ENCODE results near the gene CRCP.
"Not testable (repeated sequence)": the region's sequence is repeated elsewhere in the genome, so short reads cannot be mapped to it uniquely, and the experiment has no call there.

CRCP gene

GRCh38 chr7:66105263-66105748 is 9.3 kb upstream of the CRCP start:
- Histone ChIP-seq H3K36me3 (ENCODE audit: control insufficient read depth, insufficient read depth, low read length) (no peaks in the 10 kb centered on the region), H3K9me3 (ENCODE audit: control insufficient read depth, low read length) (no peaks in the 10 kb centered on the region), H3K27ac (ENCODE audit: insufficient read depth, low read length, poor library complexity, severe bottlenecking) (no peak overlapping the region), H3K4me1 (ENCODE audit: control insufficient read depth, insufficient read depth, low read length, poor library complexity, severe bottlenecking) (peaks cover 2% of the 10 kb centered on the region), H3K27me3 (replicated peaks; ENCODE audit: control insufficient read depth, insufficient read depth, low read length, poor library complexity, severe bottlenecking) (no peaks in the 10 kb centered on the region), H3K4me3 (ENCODE audit: insufficient read depth, low read depth, low read length, poor library complexity, severe bottlenecking) (no peak overlapping the region)
- no peak for DNase-seq

GRCh38 chr7:66108410-66108809 is 6.2 kb upstream of the CRCP start:
- not testable (repeated sequence) for DNase-seq; H3K4me3 ChIP-seq (ENCODE audit: insufficient read depth, low read depth, low read length, poor library complexity, severe bottlenecking); H3K9me3 ChIP-seq (ENCODE audit: control insufficient read depth, low read length); H3K36me3 ChIP-seq (ENCODE audit: control insufficient read depth, insufficient read depth, low read length); H3K27me3 ChIP-seq (replicated peaks; ENCODE audit: control insufficient read depth, insufficient read depth, low read length, poor library complexity, severe bottlenecking); H3K27ac ChIP-seq (ENCODE audit: insufficient read depth, low read length, poor library complexity, severe bottlenecking); H3K4me1 ChIP-seq (ENCODE audit: control insufficient read depth, insufficient read depth, low read length, poor library complexity, severe bottlenecking)

DNA sequence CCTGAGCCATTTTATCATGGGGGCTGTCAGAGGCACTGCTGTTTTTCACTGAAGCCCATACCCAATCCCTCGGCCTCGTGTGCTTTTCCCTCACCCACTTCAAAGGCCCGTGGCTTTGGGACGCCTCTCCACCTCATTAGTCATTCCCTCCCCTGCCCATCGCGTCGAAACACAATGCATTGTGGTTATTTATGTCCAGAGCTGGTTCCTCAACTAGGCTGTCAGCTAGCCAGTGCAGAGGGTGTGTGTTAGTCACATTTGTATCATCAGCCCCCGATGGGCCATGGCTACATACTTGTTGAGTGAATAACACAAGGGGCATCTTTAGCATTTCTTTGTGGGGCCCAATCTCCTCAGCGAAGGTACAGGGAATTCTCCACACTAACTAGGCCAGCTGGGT is 3.8 kb upstream of the CRCP start:
- DNase-seq = no peak
- H3K27ac ChIP-seq (ENCODE audit: insufficient read depth, low read length, poor library complexity, severe bottlenecking) = no peak overlapping the region
- H3K4me1 ChIP-seq (ENCODE audit: control insufficient read depth, insufficient read depth, low read length, poor library complexity, severe bottlenecking) = peaks cover 3% of the 10 kb centered on the region
- no peaks in the 10 kb centered on the region for H3K9me3 ChIP-seq (ENCODE audit: control insufficient read depth, low read length)
- no peaks in the 10 kb centered on the region for H3K36me3 ChIP-seq (ENCODE audit: control insufficient read depth, insufficient read depth, low read length)
- H3K4me3 ChIP-seq (ENCODE audit: insufficient read depth, low read depth, low read length, poor library complexity, severe bottlenecking) = no peak overlapping the region
- H3K27me3 ChIP-seq (replicated peaks; ENCODE audit: control insufficient read depth, insufficient read depth, low read length, poor library complexity, severe bottlenecking) = no peaks in the 10 kb centered on the region

DNA sequence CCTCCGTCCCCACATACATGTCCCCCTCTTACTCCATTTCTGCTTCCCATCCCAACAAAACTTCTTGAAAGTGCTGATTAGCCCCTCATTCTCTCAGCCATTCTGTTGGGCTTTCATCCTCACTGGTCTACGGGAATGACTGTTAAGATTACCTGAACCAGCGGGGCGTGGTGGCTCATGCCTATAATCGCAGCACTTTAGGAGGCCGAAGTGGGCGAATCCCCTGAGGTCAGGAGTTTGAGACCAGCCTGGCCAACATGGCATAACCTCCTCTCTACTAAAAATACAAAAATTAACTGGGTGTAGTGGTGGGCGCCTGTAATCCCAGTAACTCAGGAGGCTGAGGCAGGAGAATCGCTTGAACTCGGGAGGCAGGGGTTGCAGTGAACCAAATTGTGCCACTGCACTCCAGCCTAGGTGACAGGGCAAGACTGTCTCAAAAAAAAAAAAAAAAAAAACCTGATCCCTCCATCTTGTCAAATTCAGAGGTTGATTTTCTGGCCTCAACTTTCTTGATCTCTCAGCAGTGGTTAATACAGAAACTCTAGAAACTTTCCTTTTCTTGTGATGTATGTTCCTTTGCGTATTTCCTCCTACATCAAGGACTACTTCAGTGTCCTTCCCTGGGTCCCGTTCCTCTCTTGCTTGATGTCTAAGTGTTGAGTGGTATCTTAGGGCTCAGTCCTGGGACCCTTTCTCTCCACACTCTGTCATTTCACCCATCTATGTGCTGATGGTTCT is 2.2 kb downstream of the CRCP start:
- DNase-seq; H3K4me3 ChIP-seq (ENCODE audit: insufficient read depth, low read depth, low read length, poor library complexity, severe bottlenecking); H3K27me3 ChIP-seq (replicated peaks; ENCODE audit: control insufficient read depth, insufficient read depth, low read length, poor library complexity, severe bottlenecking); H3K36me3 ChIP-seq (ENCODE audit: control insufficient read depth, insufficient read depth, low read length); H3K27ac ChIP-seq (ENCODE audit: insufficient read depth, low read length, poor library complexity, severe bottlenecking); H3K9me3 ChIP-seq (ENCODE audit: control insufficient read depth, low read length); H3K4me1 ChIP-seq (ENCODE audit: control insufficient read depth, insufficient read depth, low read length, poor library complexity, severe bottlenecking): not testable (repeated sequence)

GRCh38 chr7:66118603-66119002 is 4.0 kb downstream of the CRCP start:
- peaks cover 9% of the 10 kb centered on the region for H3K36me3 ChIP-seq (ENCODE audit: control insufficient read depth, insufficient read depth, low read length)
- peaks cover 7% of the 10 kb centered on the region for H3K4me1 ChIP-seq (ENCODE audit: control insufficient read depth, insufficient read depth, low read length, poor library complexity, severe bottlenecking)
- DNase-seq = no peak

GRCh38 chr7:66119245-66119850 is 4.7 kb downstream of the CRCP start:
- Histone ChIP-seq H3K27me3 (replicated peaks; ENCODE audit: control insufficient read depth, insufficient read depth, low read length, poor library complexity, severe bottlenecking) (no peaks in the 10 kb centered on the region), H3K36me3 (ENCODE audit: control insufficient read depth, insufficient read depth, low read length) (peaks cover 9% of the 10 kb centered on the region), H3K4me1 (ENCODE audit: control insufficient read depth, insufficient read depth, low read length, poor library complexity, severe bottlenecking) (peaks cover 7% of the 10 kb centered on the region), H3K4me3 (ENCODE audit: insufficient read depth, low read depth, low read length, poor library complexity, severe bottlenecking) (no peak overlapping the region), H3K9me3 (ENCODE audit: control insufficient read depth, low read length) (no peaks in the 10 kb centered on the region), H3K27ac (ENCODE audit: insufficient read depth, low read length, poor library complexity, severe bottlenecking) (no peak overlapping the region)
- DNase-seq = no peak

More at GRCh38 chr7:66118603-66119002, 4.0 kb downstream of the CRCP start:
- H3K9me3 ChIP-seq (ENCODE audit: control insufficient read depth, low read length) = no peaks in the 10 kb centered on the region
- H3K27ac ChIP-seq (ENCODE audit: insufficient read depth, low read length, poor library complexity, severe bottlenecking) = no peak overlapping the region
- H3K4me3 ChIP-seq (ENCODE audit: insufficient read depth, low read depth, low read length, poor library complexity, severe bottlenecking) = no peak overlapping the region
- H3K27me3 ChIP-seq (replicated peaks; ENCODE audit: control insufficient read depth, insufficient read depth, low read length, poor library complexity, severe bottlenecking) = no peaks in the 10 kb centered on the region

GRCh38 chr7:66123175-66123528 is 8.5 kb downstream of the CRCP start:
- Histone ChIP-seq H3K4me1 (ENCODE audit: control insufficient read depth, insufficient read depth, low read length, poor library complexity, severe bottlenecking) (no peaks in the 10 kb centered on the region), H3K9me3 (ENCODE audit: control insufficient read depth, low read length) (no peaks in the 10 kb centered on the region), H3K36me3 (ENCODE audit: control insufficient read depth, insufficient read depth, low read length) (peaks cover 9% of the 10 kb centered on the region), H3K27me3 (replicated peaks; ENCODE audit: control insufficient read depth, insufficient read depth, low read length, poor library complexity, severe bottlenecking) (no peaks in the 10 kb centered on the region), H3K4me3 (ENCODE audit: insufficient read depth, low read depth, low read length, poor library complexity, severe bottlenecking) (no peak overlapping the region), H3K27ac (ENCODE audit: insufficient read depth, low read length, poor library complexity, severe bottlenecking) (no peak overlapping the region)
- no peak for DNase-seq

DNA sequence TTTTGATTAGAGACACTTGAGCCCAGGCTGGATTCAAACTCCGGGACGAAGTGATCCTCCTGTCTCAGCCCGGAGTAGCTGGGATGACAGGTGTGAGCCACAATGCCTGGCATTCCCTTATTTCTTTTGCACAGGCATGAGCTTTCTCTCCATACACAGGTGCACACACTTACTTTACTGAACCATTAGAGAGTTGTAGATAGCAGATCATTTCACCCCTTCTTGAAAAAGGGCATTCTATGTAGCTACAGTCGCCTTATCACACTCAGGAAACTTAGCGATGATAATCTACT is 9.9 kb downstream of the CRCP start:
- H3K4me3 ChIP-seq (ENCODE audit: insufficient read depth, low read depth, low read length, poor library complexity, severe bottlenecking); H3K4me1 ChIP-seq (ENCODE audit: control insufficient read depth, insufficient read depth, low read length, poor library complexity, severe bottlenecking); H3K27me3 ChIP-seq (replicated peaks; ENCODE audit: control insufficient read depth, insufficient read depth, low read length, poor library complexity, severe bottlenecking); H3K9me3 ChIP-seq (ENCODE audit: control insufficient read depth, low read length); H3K27ac ChIP-seq (ENCODE audit: insufficient read depth, low read length, poor library complexity, severe bottlenecking); H3K36me3 ChIP-seq (ENCODE audit: control insufficient read depth, insufficient read depth, low read length); DNase-seq: not testable (repeated sequence)

GRCh38 chr7:66125052-66125694 is 10.5 kb downstream of the CRCP start:
- Histone ChIP-seq H3K27ac (ENCODE audit: insufficient read depth, low read length, poor library complexity, severe bottlenecking) (no peak overlapping the region), H3K4me3 (ENCODE audit: insufficient read depth, low read depth, low read length, poor library complexity, severe bottlenecking) (no peak overlapping the region), H3K9me3 (ENCODE audit: control insufficient read depth, low read length) (no peaks in the 10 kb centered on the region), H3K36me3 (ENCODE audit: control insufficient read depth, insufficient read depth, low read length) (no peaks in the 10 kb centered on the region), H3K27me3 (replicated peaks; ENCODE audit: control insufficient read depth, insufficient read depth, low read length, poor library complexity, severe bottlenecking) (no peaks in the 10 kb centered on the region), H3K4me1 (ENCODE audit: control insufficient read depth, insufficient read depth, low read length, poor library complexity, severe bottlenecking) (no peaks in the 10 kb centered on the region)
- no peak for DNase-seq

DNA sequence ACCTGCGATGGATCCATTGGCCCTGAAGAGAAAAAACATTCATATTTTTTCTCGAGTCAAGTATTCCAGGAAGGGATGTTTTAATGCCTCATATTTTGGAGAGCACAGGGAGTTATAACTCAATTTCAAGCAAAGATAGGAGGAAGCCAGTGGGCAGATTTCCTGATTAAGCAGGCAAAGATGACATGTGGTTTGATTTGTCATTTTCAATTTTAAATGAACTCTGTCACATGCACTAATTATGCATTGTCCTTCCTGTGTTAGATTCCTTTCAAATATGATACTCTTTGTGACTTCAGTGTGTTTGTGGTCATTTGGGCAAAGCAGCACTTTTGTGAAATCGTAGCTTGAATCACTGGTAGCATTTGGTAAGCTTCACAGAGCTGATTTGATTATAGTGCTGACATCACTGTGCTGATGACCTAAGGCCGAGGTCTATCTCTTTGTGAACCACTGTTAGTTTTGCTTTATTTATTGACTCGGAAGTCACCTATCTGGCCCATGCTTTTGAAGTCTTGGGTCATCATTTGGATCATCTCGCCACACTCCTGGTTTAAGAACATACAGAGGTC is 11.2 kb downstream of the CRCP start:
- not testable (repeated sequence) for H3K4me1 ChIP-seq (ENCODE audit: control insufficient read depth, insufficient read depth, low read length, poor library complexity, severe bottlenecking); H3K4me3 ChIP-seq (ENCODE audit: insufficient read depth, low read depth, low read length, poor library complexity, severe bottlenecking); H3K9me3 ChIP-seq (ENCODE audit: control insufficient read depth, low read length); H3K36me3 ChIP-seq (ENCODE audit: control insufficient read depth, insufficient read depth, low read length); H3K27me3 ChIP-seq (replicated peaks; ENCODE audit: control insufficient read depth, insufficient read depth, low read length, poor library complexity, severe bottlenecking); H3K27ac ChIP-seq (ENCODE audit: insufficient read depth, low read length, poor library complexity, severe bottlenecking); DNase-seq

Data from effector memory CD4-positive, alpha-beta T cell (primary cell).